Measurements from ENCODE around the gene ZBED4.

The ZBED4 gene

GRCh38 chr22:49926916-49927315 is 73.3 kb downstream of the ZBED4 start:
- no peak for DNase-seq

GRCh38 chr22:49927483-49928184 is 74.0 kb downstream of the ZBED4 start:
- DNase-seq: no peak

GRCh38 chr22:49928185-49928495 is 74.5 kb downstream of the ZBED4 start:
- no peak for DNase-seq

- DNase-seq: no peak
Measured at GRCh38 chr22:49928555-49929210, 75.0 kb downstream of the ZBED4 start.

GRCh38 chr22:49929211-49929979 is 75.8 kb downstream of the ZBED4 start:
- no peak for DNase-seq

GRCh38 chr22:49929994-49930575 is 76.4 kb downstream of the ZBED4 start:
- no peak for DNase-seq

- DNase-seq: no peak
Measured at GRCh38 chr22:49930596-49931412, 77.2 kb downstream of the ZBED4 start.

- DNase-seq: no peak
Measured at GRCh38 chr22:49933236-49934159, 79.9 kb downstream of the ZBED4 start.

- DNase-seq: no peak
Measured at GRCh38 chr22:49934160-49934890, 80.7 kb downstream of the ZBED4 start.

- DNase-seq: no peak
Measured at GRCh38 chr22:49934891-49935557, 81.4 kb downstream of the ZBED4 start.

- no peak for DNase-seq
Measured at GRCh38 chr22:49935561-49935960, 81.9 kb downstream of the ZBED4 start.

GRCh38 chr22:49936018-49936972 is 82.7 kb downstream of the ZBED4 start:
- DNase-seq: no peak

GRCh38 chr22:49936973-49937757 is 83.5 kb downstream of the ZBED4 start:
- DNase-seq: no peak

- no peak for DNase-seq
Measured at GRCh38 chr22:49937758-49938564, 84.3 kb downstream of the ZBED4 start.

- DNase-seq: no peak
Measured at GRCh38 chr22:49938565-49939136, 85.0 kb downstream of the ZBED4 start.
